ENCODE measurements around the gene NFASC. TPM values are rescaled to one million over a fixed set of nuclear protein-coding genes. Genes with fewer than 3 reads are reported as not detected.

The NFASC gene
- total RNA-seq, 1 experiment from 2014 or later = not detected

- in situ Hi-C loops (cut with HindIII; ENCODE audit: low pct_unique_long_range_greater_than_20kb, low sequenced_read_pairs) = no loop called here
- DNase-seq (ENCODE audit: low read depth) = no peak
Observed at GRCh38 chr1:204852854-204853253, 17.8 kb upstream of the NFASC start.

- in situ Hi-C loops (cut with HindIII; ENCODE audit: low pct_unique_long_range_greater_than_20kb, low sequenced_read_pairs) = no loop called here
- no peak for DNase-seq (ENCODE audit: low read depth)
Observed at GRCh38 chr1:204853436-204853835, 17.2 kb upstream of the NFASC start.

- in situ Hi-C loops (cut with HindIII; ENCODE audit: low pct_unique_long_range_greater_than_20kb, low sequenced_read_pairs) = no loop called here
Observed at GRCh38 chr1:204854286-204854685, 16.4 kb upstream of the NFASC start.

GRCh38 chr1:204858363-204858821 is 12.3 kb upstream of the NFASC start:
- no peak for DNase-seq (ENCODE audit: low read depth)
- in situ Hi-C loops (cut with HindIII; ENCODE audit: low pct_unique_long_range_greater_than_20kb, low sequenced_read_pairs) = no loop called here

More at GRCh38 chr1:204854286-204854685, 16.4 kb upstream of the NFASC start:
- no peak for DNase-seq (ENCODE audit: low read depth)

GRCh38 chr1:204859861-204860267 is 10.8 kb upstream of the NFASC start:
- in situ Hi-C loops (cut with HindIII; ENCODE audit: low pct_unique_long_range_greater_than_20kb, low sequenced_read_pairs) = no loop called here
- DNase-seq (ENCODE audit: low read depth) = no peak

GRCh38 chr1:204863024-204863423 is 7.6 kb upstream of the NFASC start:
- in situ Hi-C loops (cut with HindIII; ENCODE audit: low pct_unique_long_range_greater_than_20kb, low sequenced_read_pairs) = no loop called here

GRCh38 chr1:204863730-204864129 is 6.9 kb upstream of the NFASC start:
- in situ Hi-C loops (cut with HindIII; ENCODE audit: low pct_unique_long_range_greater_than_20kb, low sequenced_read_pairs) = no loop called here

More at GRCh38 chr1:204863024-204863423, 7.6 kb upstream of the NFASC start:
- no peak for DNase-seq (ENCODE audit: low read depth)

GRCh38 chr1:204866051-204866596 is 4.5 kb upstream of the NFASC start:
- in situ Hi-C loops (cut with HindIII; ENCODE audit: low pct_unique_long_range_greater_than_20kb, low sequenced_read_pairs) = no loop called here
- DNase-seq (ENCODE audit: low read depth) = no peak

More at GRCh38 chr1:204863730-204864129, 6.9 kb upstream of the NFASC start:
- DNase-seq (ENCODE audit: low read depth) = no peak

GRCh38 chr1:204867203-204867602 is 3.5 kb upstream of the NFASC start:
- in situ Hi-C loops (cut with HindIII; ENCODE audit: low pct_unique_long_range_greater_than_20kb, low sequenced_read_pairs) = no loop called here
- no peak for DNase-seq (ENCODE audit: low read depth)

GRCh38 chr1:204867666-204868339 is 2.9 kb upstream of the NFASC start:
- in situ Hi-C loops (cut with HindIII; ENCODE audit: low pct_unique_long_range_greater_than_20kb, low sequenced_read_pairs) = no loop called here
- DNase-seq (ENCODE audit: low read depth) = no peak

- in situ Hi-C loops (cut with HindIII; ENCODE audit: low pct_unique_long_range_greater_than_20kb, low sequenced_read_pairs) = no loop called here
- no peak for DNase-seq (ENCODE audit: low read depth)
Observed at GRCh38 chr1:204868340-204868700, 2.3 kb upstream of the NFASC start.

GRCh38 chr1:204869097-204869496 is 1.6 kb upstream of the NFASC start:
- in situ Hi-C loops (cut with HindIII; ENCODE audit: low pct_unique_long_range_greater_than_20kb, low sequenced_read_pairs) = no loop called here
- DNase-seq (ENCODE audit: low read depth) = no peak

GRCh38 chr1:204871405-204872037 is 859 bp downstream of the NFASC start:
- in situ Hi-C loops (cut with HindIII; ENCODE audit: low pct_unique_long_range_greater_than_20kb, low sequenced_read_pairs) = no loop called here
- DNase-seq (ENCODE audit: low read depth) = no peak

GRCh38 chr1:204872262-204872881 is 1.7 kb downstream of the NFASC start:
- in situ Hi-C loops (cut with HindIII; ENCODE audit: low pct_unique_long_range_greater_than_20kb, low sequenced_read_pairs) = no loop called here

GRCh38 chr1:204873176-204873575 is 2.5 kb downstream of the NFASC start:
- DNase-seq (ENCODE audit: low read depth) = no peak
- in situ Hi-C loops (cut with HindIII; ENCODE audit: low pct_unique_long_range_greater_than_20kb, low sequenced_read_pairs) = no loop called here

More at GRCh38 chr1:204872262-204872881, 1.7 kb downstream of the NFASC start:
- no peak for DNase-seq (ENCODE audit: low read depth)

GRCh38 chr1:204873714-204874113 is 3.1 kb downstream of the NFASC start:
- in situ Hi-C loops (cut with HindIII; ENCODE audit: low pct_unique_long_range_greater_than_20kb, low sequenced_read_pairs) = no loop called here
- DNase-seq (ENCODE audit: low read depth) = no peak

GRCh38 chr1:204874274-204874673 is 3.6 kb downstream of the NFASC start:
- no peak for DNase-seq (ENCODE audit: low read depth)
- in situ Hi-C loops (cut with HindIII; ENCODE audit: low pct_unique_long_range_greater_than_20kb, low sequenced_read_pairs) = no loop called here

GRCh38 chr1:204875255-204875654 is 4.6 kb downstream of the NFASC start:
- no peak for DNase-seq (ENCODE audit: low read depth)
- in situ Hi-C loops (cut with HindIII; ENCODE audit: low pct_unique_long_range_greater_than_20kb, low sequenced_read_pairs) = no loop called here

- in situ Hi-C loops (cut with HindIII; ENCODE audit: low pct_unique_long_range_greater_than_20kb, low sequenced_read_pairs) = no loop called here
Observed at GRCh38 chr1:204878621-204879234, 8.1 kb downstream of the NFASC start.

More at GRCh38 chr1:204878621-204879234, 8.1 kb downstream of the NFASC start:
- DNase-seq (ENCODE audit: low read depth) = no peak
